NCI-H128 (cell line): ENCODE data around the gene PSG4.
"Not testable (repeated sequence)": the region's sequence is repeated elsewhere in the genome, so short reads cannot be mapped to it uniquely, and the experiment has no call there.

Experiments used
- DNase-seq: peaks from one replicate; lab custom pipeline; 2025; ENCODE audit not compliant: unreplicated experiment; lab: John Stamatoyannopoulos, UW

The PSG4 gene

DNA sequence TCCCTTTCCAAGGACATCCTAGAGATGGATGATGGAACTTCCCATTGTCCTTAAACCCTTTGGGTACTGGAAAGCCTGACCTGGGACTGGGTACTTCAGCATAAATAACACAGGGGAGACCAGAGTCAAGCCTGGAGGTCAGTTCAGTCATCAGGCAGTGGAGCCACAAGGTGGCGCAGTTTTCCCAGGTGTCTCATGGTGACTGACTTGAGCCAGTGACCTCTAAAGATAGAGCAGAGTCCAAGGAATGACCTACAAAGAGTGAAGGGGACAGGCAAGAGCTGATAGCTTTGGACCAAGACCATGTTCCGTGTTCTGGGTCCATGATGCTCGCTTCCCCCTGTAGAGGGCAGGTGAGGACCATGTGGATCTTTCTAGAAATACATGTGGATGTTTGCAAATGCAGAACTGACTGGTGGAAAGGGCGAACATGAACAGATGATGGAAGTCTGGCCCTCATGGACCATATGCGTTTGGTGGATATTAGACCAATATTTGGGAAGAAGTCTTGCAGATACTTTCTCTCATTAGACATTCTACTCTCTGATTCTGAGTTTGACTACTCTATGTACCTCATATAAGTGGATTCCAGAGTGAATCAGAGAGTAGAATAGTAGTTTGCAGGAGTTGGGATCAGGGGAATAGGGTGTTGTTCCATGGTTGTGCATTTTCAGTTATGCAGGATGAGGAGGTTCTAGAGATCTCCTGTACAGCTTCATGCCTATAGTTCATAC, 6.6 kb downstream of the PSG4 start:
- not testable (repeated sequence) for DNase-seq

DNA sequence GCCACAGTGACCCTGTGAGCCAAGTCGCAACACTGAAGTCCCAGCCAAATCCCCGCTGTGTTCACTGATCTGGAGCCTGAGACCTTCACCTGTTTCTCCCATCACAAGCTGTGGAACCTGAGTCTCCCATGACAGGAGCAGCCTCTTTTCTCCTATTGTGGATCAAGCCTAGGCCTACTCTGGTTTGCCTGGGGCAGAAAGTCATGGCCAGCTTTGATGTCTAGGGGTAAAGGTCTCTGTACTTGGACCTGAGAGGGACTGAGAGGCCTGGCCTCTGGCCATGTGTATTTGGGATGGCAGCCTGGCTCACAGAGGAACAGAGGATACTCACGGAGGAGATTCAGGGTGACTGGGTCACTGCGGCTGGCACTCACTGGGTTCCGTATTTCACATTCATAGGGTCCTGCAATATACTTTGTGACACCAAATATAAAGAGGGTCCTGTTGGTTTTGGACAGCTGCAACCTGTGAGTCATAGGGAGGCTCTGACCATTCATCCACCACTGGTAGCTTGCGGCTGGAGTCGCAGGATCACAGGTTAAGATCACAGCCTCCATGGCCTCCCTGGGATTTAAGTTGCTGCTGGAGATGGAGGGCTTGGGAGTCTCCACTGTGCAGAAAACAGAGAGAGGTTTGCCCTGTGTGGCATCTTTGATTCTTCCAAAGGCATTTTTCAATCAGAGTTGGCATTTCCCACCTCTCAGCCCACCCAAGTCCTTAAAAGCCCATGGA, 7.6 kb downstream of the PSG4 start:
- DNase-seq, result not testable (repeated sequence)

DNA sequence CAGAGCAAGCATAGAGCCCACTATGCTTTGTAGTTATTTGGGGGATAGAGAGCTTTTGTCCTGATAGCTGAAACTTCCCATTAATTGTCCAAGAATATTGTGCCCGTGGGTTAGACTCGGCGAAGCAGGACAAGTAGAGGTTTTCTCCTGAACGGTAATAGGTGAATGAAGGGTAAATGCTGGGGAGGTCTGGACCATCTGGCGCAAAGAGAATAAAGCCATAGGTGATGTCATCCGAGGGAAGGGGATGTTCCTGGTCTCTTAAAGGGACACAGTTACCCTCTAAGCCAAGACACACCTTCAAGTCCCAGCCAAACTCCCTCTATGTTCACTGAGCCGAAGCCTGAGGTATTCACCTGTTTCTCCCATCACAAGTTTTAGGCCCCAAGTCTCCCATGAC, 11.0 kb downstream of the PSG4 start:
- DNase-seq, result not testable (repeated sequence)

DNA sequence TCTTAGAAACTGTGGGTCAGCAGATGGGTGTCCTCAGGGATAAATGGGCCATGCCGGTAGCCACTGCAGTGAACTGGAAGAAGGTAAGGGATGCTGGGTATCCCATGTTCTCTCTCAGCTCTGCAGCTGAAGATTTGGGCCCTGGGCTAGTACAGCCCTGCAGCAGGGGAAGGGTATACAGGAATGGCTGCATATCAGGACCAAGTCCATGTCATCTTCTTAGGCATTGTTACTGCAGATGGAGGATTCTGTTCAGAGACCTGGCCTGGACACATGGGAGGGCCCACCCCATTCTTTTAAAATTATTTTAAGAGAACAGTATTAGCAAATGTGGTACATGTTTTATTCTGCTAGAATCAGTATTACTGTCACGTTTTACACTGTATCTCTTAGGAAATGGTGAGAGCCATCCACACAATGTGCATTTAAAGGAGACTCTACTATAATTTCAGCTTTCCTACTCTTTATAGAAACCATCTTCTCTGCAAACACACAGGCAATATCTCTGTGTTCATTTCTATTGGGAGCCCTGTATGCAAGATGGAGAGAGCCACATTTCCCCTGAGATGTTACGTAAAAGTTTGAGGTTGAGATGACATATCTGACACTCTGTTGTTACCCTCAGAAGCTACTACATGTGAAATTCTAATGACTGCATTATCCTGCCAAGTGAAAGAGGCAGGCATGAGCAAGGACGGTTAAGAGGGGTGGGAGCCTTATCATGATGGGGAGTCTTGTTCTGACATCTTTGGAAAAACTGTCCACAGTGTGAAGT, 12.9 kb downstream of the PSG4 start:
- not testable (repeated sequence) for DNase-seq

DNA sequence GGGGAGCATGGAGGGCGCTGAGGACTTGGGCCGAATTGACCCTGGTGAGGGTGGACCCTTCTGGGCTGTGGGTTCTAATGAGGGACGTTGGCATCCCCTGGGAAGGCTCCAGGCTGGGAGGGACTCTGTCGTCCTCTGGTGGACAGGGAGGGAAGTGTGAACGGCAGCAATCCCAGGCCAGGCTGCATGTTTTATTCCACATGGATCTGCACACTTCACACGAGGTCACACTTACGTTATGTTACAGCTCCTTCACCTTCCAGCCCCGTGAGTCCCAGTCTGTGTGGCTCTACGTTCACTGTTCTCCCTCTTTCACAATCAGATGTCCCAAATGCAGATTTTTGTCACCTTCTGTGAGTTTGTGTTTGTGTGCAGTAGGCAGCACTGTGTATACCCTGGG, 17.3 kb downstream of the PSG4 start:
- not testable (repeated sequence) for DNase-seq

DNA sequence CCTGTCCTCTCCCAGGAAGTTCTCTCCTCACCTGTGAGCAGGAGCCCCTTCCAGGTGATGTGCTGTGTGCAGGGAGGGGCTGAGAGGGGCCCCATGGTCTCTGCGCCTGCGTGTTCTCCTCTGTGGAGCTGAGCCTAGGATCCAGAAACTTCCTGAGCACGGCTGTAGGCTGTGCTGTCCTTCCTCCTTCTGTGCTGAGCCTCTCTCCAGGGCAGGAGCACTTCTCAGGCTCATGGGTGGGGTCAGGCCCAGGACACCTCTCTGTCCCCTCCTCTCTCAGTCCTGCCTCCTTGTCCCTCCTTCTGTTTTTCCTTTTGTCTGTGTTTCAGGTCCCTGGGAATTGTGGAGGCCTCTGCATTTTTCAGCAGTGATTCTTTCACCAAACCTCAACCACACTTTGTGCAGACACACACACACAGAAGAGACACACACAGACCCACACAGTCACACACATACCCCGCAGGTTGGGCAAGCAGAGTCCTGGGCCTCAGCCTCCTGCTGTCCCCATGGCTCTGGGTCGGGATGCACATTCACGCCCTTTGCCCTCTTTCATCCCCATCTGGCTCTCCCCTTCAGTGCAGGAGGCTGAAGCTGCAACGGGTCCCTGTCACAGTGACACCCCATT, 19.0 kb downstream of the PSG4 start, which contains the start of gene PSG5:
TSS of gene PSG5 (minus strand) at position 226 of the 625 bp plus-strand sequence. CDS start at position 95, 131 bp downstream.
- DNase-seq, result not testable (repeated sequence)

DNA sequence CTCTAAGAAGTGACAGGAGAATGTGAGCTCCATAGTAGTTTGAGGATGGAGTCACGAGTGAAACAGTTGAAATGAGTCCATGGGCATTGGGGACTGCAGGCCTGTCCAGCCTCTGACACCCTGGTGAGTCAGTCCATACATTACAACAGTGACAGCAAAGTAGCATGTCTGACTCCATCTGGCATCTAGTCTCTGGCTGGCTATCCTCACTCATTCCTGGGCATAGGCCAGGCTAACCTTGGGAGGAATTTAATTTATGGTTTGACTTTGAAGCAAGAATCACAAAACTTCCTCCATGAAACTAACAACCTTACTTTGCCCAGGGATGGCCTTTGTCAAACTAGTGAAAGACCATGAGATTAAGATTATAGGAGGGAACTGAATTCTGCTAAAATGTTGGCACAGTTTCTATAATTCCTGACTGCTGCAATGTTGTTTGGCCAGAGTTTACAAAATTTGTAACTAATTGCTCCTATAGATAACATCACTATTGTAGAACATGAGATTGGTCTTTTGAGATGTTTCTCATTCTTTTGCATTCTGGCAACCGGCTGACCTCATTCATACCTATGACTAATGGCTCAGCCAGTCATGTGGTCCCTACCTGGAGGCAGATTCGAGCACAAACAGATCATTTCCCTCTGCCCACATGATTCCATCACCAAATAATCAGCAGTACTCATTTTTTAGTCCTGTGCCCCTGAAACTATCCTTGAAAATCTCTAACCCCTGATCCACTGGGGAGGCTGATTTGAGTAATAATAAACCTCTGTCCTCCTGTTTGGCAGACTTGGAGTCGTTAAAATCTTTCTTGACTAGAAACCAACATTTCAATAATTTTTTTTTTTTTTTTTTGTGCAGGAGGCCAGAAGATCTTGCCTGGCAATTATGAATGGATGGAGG, 23.3 kb downstream of the PSG4 start:
- not testable (repeated sequence) for DNase-seq

DNA sequence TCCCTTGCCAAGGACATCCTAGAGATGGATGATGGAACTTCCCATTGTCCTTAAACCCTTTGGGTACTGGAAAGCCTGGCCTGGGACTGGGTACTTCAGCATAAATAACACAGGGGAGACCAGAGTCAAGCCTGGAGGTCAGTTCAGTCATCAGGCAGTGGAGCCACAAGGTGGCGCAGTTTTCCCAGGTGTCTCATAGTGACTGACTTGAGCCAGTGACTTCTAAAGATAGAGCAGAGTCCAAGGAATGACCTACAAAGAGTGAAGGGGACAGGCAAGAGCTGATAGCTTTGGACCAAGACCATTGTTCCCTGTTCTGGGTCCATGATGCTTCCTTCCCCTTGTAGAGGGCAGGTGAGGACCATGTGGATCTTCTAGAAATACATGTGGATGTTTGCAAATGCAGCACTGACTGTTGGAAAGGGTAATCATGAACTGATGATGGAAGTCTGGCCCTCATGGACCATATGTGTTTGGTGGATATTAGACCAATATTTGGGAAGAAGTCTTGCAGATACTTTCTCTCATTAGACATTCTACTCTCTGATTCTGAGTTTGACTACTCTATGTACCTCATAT, 25.8 kb downstream of the PSG4 start:
- not testable (repeated sequence) for DNase-seq

DNA sequence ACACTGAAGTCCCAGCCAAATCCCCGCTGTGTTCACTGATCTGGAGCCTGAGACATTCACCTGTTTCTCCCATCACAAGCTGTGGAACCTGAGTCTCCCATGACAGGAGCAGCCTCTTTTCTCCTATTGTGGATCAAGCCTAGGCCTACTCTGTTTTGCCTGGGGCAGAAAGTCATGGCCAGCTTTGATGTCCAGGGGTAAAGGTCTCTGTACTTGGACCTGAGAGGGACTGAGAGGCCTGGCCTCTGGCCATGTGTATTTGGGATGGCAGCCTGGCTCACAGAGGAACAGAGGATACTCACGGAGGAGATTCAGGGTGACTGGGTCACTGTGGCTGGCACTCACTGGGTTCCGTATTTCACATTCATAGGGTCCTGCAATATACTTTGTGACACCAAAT, 26.9 kb downstream of the PSG4 start:
- DNase-seq, result not testable (repeated sequence)

DNA sequence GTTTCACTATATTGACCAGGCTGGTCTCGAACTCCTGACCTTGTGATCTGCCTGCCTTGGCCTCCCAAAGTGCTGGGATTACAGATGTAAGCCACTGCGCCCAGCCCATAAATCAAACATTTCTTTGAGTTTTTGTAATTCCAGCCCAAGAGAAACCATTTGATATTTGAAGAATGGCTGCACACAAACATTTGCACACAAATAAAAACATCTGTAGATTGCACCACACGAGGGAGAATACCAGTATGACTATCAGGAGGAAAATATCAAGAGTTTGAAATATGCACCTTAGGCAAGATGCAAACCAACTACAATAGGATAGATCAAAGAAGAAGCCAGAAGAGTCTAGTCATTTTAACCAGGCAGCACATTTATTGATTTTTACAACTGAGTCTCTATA, 39.5 kb downstream of the PSG4 start:
- DNase-seq, result not testable (repeated sequence)

DNA sequence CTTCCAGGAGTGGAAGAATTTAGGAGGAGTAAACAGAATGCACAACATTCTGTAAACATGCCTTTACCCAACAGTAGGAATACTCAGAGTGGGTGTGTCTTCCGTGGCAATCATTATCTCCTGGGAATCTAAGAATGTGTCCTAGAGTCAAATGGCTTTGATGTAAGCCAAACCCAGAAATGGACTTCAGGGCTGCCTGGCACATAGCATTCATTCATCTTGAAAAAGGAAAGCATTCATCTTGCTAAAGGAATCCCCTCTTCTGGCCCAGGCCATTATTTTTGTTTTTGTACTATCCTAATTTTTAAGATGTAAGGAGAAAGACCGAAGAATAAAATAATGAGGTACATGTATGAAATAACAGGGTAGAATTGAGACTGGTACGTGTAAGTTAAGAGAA, 42.3 kb downstream of the PSG4 start:
- not testable (repeated sequence) for DNase-seq

DNA sequence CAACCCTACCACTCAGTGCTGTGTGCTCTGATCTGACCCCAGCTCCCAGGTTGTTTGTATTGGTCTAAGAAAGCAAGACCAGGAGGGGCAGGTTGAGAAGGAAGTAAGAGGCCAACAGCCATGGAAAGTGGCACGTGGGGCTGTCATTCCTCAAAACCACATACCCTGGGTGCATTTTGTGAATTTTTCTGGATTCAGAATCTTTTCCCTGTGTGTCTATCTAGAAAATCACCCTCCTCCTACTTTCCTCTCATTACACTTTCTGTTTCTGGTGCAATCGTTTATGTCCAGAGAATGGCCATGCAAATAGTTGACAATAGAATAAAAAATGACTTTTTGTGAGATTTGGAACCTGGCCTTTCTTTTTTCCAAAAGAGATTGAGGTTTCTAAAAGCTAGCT, 43.2 kb downstream of the PSG4 start:
- DNase-seq, result not testable (repeated sequence)

DNA sequence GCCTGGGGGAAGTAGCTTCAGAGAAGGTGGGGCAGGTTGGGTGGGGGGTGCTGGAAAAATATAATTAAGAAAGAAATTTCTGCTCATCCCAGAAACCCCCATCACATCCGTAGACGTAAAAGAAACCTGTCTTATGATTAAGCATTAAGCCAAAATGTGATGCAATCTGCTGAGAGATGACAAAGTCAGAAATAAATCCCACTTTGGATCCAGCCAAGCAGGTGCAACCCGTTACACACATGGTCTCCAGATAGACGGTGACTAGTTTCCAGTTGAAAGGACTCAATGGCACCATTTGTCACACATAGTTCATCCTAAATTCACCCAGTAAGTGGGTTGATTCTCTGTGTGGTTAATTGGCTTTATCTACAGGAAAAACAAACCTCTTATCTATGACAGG, 53.2 kb downstream of the PSG4 start:
- no peak for DNase-seq

DNA sequence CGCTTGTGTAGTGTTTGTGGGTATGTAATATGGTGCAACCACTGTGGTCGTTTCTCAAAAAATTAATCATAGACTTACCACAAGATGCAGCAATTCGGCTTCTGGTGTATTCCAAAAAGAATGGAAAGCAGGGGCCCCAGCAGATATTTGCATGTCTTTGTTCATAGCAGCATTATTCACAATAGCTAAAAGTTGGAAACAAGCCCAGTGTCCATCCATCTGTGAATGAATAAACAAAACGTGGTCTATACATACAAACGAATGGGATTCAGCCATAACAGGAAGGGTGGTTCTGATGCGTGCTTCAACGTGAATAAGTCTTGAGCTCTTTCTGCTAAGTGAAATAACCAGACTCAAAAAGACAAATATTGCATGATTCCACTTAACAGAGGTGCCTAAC, 55.6 kb downstream of the PSG4 start:
- not testable (repeated sequence) for DNase-seq

DNA sequence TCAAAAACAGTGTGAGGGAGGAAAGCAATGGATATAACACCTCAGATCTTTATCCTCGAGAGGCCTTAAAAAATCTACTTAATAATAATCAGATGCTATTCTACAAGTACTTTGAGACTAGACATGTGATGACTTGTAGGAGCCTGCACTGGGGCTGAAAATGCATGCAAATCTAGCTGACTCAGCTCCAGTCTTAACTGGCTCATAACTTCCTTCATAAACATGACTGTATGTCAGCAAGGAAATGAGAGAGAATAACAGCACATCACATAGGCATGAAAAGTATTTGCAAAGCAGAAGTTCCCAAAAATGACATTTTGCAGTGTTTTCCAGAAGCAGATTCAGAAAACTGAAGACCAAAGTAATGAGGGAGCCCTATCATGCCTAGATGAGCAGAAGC, 57.2 kb downstream of the PSG4 start:
- no peak for DNase-seq
